Kidney (tissue), 14 donors: ENCODE data around the gene TMPRSS3. TPM values are rescaled to one million over a fixed set of nuclear protein-coding genes. Genes with fewer than 3 reads are reported as not detected.
A peak's percentile ranks its signal among the peaks of the same experiment; 100 is the strongest.

Experiments
- DNase-seq, 5 donors: peaks; one replicate each; pipeline ENCODE4 v3.0.0-alpha.2; 2013 to 2020
- FAIRE-seq: peaks from 2 replicates; lab custom pipeline; 2012; peaks lifted over from hg19 to GRCh38; lab: Jason Lieb, UNC
- H3K27ac ChIP-seq, 2 donors: one replicate each; pipeline ENCODE4 v1.7.0; 2013; ENCODE audit warnings: low read depth in 2 of 2, low read length in 2 of 2, inconsistent platforms in 1 of 2
- H3K27me3 ChIP-seq: one replicate; pipeline ENCODE4 v1.7.1; 2013; ENCODE audit warnings: low read length, inconsistent platforms; ENCODE audit not compliant: control insufficient read depth, insufficient read depth
- H3K36me3 ChIP-seq, 3 donors: one replicate each; pipeline versions ENCODE4 v1.7.0 to v1.7.1; 2013; ENCODE audit warnings: low read length in 3 of 3, control low read depth in 1 of 3, inconsistent platforms in 1 of 3; ENCODE audit not compliant: insufficient read depth in 3 of 3, control insufficient read depth in 2 of 3
- H3K4me1 ChIP-seq, 3 donors: one replicate each; pipeline versions ENCODE4 v1.7.0 to v1.7.1; 2013; ENCODE audit warnings: low read length in 3 of 3, inconsistent platforms in 1 of 3, low read depth in 1 of 3; ENCODE audit not compliant: control insufficient read depth in 2 of 3, insufficient read depth in 2 of 3
- H3K4me3 ChIP-seq, 3 donors: one replicate each; pipeline versions ENCODE4 v1.7.0 to v1.8.1; 2013; ENCODE audit warnings: low read length in 3 of 3, control low read depth in 1 of 3, inconsistent platforms in 1 of 3
- H3K9ac ChIP-seq, 3 donors: one replicate each; pipeline versions ENCODE4 v1.7.0 to v1.7.1; 2013; ENCODE audit warnings: low read length in 3 of 3, control low read depth in 1 of 3, inconsistent platforms in 1 of 3
- H3K9me3 ChIP-seq, 3 donors: one replicate each; pipeline versions ENCODE4 v1.7.0 to v1.7.1; 2013; ENCODE audit warnings: low read length in 3 of 3, control low read depth in 1 of 3, inconsistent platforms in 1 of 3; ENCODE audit not compliant: control insufficient read depth in 2 of 3, insufficient read depth in 1 of 3
- intact Hi-C: fragments of 100-400 bp; cut with DNase I; formaldehyde crosslinking; loops from one replicate; pipeline ENCODE4 v1.11.1; 2022
- polyA plus RNA-seq: library from polyadenylated mRNA; stranded (reverse); fragments of 350-450 nt; fragmentation: Illumina TruSeq; extraction: RNeasy Lipid Tissue Mini Kit (QIAGEN cat#74804); gene quantifications from one replicate; pipeline ENCODE4 v1.2.3, GENCODE V29; 2014; ENCODE audit warnings: low read depth, low replicate concordance; ENCODE audit not compliant: insufficient read depth
- total RNA-seq: library from RNA; stranded (reverse); fragmentation: NEBNext Ultra II Directional; extraction: Animal tissue kit (Norgen Biotek cat#: 25700); gene quantifications from one replicate; pipeline ENCODE4 v1.2.1, GENCODE V29; 2021
- TF ChIP-seq, protein P1 (sequence below): IDR thresholded peaks from 3 replicates; pipeline ENCODE4 v1.5.1; 2012; ENCODE audit warnings: mild to moderate bottlenecking, moderate library complexity, borderline replicate concordance; ENCODE audit not compliant: insufficient read depth; ENCODE audit errors: extremely low read depth
- donor health status: control.
- donor health status: control.
- donor health status: control.
- donor health status: control.
- donor health status: control.
- donor health status: DM: yes; HTN: yes; CAD: no.
- donor health status: Normal renal cell carcinoma (clear cell type).

Gene TMPRSS3
- total and polyA plus RNA-seq, 2 donors from 2014 or later, result 3.0 to 15.4 TPM

DNA sequence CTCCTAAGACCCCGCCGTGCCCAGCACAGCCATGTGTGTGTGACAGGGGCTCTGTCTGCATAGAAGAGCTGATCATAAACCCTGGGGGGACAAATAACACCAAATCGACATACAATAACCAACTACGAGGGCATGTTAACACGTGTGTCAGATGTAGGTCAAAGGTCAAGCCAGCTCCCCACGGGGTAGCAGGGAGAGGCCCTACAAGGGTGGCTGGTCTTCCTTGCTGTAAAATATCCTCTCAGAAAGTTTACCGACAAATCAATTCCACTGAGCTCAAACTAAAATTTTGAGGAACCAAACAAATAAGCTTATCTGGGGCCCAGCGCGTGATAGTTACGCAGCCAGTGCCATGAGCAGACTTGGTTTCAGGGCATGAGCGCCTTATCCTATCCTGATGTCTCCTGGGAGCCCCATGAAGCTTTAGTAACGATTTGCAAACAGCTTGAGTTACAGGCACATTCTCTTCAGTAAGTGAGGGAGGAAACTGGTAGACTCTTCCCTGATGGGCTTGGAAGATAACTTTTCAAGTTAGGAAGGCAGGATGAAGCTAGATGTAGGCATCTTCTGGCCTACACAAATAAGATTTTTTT lies 2.7 kb upstream of the TMPRSS3 start:
- FAIRE-seq (no peak), DNase-seq (no peak)
- TF ChIP-seq, protein P1, sequence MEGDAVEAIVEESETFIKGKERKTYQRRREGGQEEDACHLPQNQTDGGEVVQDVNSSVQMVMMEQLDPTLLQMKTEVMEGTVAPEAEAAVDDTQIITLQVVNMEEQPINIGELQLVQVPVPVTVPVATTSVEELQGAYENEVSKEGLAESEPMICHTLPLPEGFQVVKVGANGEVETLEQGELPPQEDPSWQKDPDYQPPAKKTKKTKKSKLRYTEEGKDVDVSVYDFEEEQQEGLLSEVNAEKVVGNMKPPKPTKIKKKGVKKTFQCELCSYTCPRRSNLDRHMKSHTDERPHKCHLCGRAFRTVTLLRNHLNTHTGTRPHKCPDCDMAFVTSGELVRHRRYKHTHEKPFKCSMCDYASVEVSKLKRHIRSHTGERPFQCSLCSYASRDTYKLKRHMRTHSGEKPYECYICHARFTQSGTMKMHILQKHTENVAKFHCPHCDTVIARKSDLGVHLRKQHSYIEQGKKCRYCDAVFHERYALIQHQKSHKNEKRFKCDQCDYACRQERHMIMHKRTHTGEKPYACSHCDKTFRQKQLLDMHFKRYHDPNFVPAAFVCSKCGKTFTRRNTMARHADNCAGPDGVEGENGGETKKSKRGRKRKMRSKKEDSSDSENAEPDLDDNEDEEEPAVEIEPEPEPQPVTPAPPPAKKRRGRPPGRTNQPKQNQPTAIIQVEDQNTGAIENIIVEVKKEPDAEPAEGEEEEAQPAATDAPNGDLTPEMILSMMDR, result no peak
- H3K27me3 ChIP-seq, result no peaks in the 10 kb centered on the region
- peaks cover 0 to 10% (median 0%) of the 10 kb centered on the region in 3 donors for H3K9me3 ChIP-seq
- intact Hi-C loops, result no loop called here
- peaks cover 0 to 4% (median 0%) of the 10 kb centered on the region in 3 donors for H3K4me1 ChIP-seq
- H3K36me3 ChIP-seq, result no peaks in the 10 kb centered on the region
- no peak overlapping the region for H3K4me3 ChIP-seq
- H3K9ac ChIP-seq, result no peak overlapping the region
- no peak overlapping the region for H3K27ac ChIP-seq

DNA sequence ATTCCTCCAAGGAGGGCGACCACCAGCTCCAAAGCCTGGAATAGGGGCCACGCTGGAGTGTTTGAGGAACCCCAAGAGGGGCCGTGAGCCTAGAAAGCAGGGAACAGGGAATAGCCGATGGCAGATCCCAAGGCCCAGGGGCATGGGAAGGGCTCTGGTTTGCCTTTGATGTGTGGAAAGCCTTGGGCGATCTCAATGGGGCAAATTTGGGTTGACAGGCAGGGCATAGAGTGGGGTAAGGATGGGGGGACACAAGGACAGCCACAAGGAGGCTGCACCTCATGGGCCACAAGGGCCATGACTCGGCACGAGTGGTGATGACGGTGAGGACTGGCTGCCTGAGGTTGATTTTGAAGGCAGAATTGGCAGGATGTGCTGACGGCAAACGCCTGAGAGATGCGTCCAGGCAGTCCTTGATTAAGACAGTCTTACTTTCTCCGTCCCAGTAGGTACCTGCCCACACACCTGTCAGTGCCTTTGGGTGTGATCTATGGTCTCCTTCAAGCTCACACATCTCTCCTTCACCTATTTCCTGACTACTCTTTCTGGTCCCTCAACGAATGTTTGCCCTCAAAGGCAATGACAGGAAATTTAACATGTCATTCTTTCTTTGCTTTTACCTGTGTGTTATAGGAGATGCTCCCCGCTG lies 2.0 kb upstream of the TMPRSS3 start:
- Histone ChIP-seq H3K27me3 (no peaks in the 10 kb centered on the region), H3K4me3 (no peak overlapping the region), H3K9ac (no peak overlapping the region), H3K4me1 (peaks cover 0 to 4% (median 0%) of the 10 kb centered on the region in 3 donors), H3K27ac (no peak overlapping the region), H3K9me3 (peaks cover 0 to 10% (median 0%) of the 10 kb centered on the region in 3 donors), H3K36me3 (no peaks in the 10 kb centered on the region)
- no peak for DNase-seq
- intact Hi-C loops, result no loop called here
- TF ChIP-seq, protein P1, result no peak
- no peak for FAIRE-seq

DNA sequence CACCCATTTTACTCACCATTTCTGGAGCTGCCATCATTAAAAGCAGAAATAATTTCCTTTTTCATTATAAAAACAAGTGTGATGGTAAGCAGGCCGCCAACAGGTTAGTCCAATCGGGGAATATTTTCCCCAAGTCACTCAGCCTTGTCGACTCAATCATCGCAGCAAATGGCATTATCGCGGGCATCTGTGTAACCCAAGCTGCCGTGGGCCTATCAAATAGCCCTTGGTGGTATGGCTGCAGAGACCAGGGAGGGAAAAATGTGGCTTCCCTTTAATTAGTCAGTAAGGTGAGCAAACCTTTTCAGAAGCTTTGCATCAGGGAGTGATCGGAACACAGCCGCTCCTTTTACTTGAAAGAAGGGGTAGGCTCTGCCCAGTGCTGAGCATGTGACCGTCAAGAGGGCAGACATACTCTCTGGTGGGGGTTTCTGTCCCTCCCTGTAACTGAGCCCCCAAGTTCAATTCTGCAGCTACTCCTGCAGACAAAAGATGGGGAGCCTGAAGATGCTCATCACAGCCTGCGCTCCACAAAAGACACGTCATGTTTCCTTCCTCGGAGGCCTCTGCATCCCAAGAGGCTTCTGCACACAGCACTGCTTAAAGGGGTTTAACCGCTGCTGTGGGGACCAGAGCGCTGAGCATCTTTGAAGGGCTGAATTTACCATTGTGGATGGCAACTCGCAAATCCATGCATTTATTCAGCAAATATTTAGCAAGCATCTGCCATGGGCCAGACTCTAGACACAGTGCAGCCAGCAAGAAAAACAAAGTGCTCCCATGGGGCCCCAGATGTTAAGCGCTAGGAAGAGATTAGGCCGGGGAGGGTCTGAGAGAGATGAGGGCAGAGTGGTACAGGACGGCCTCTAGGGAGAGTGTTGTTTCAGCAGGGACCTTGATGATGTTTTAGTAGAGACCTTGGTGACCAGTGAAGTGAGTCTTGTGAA lies 1.2 kb upstream of the TMPRSS3 start:
- no peak overlapping the region for H3K4me3 ChIP-seq
- no peak for FAIRE-seq
- H3K27ac ChIP-seq, result no peak overlapping the region
- peak in 2 of 5 donors; percentile 58 for DNase-seq
- peaks cover 0 to 4% (median 0%) of the 10 kb centered on the region in 3 donors for H3K4me1 ChIP-seq
- H3K27me3 ChIP-seq, result no peaks in the 10 kb centered on the region
- TF ChIP-seq, protein P1, result no peak
- H3K36me3 ChIP-seq, result no peaks in the 10 kb centered on the region
- intact Hi-C loops, result no loop called here
- H3K9ac ChIP-seq, result no peak overlapping the region
- H3K9me3 ChIP-seq, result peaks cover 0 to 8% (median 0%) of the 10 kb centered on the region in 3 donors
